Left renal cortex interstitium (tissue), 4 donors: ENCODE results near the gene SORCS3. TPM values are rescaled to one million over a fixed set of nuclear protein-coding genes. Genes with fewer than 3 reads are reported as not detected.

Experiments used
- DNase-seq, 4 donors: peaks; one replicate each; pipeline ENCODE4 v3.0.0-alpha.2; 2013; ENCODE audit warnings: low read depth in 4 of 4, low spot score in 2 of 4, missing footprints in 1 of 4
- polyA plus RNA-seq, 4 donors: library from polyadenylated mRNA; unstranded; fragments of 120-200 nt; gene quantifications; one replicate each; pipeline ENCODE4 v1.2.1, GENCODE V29; 2013; ENCODE audit not compliant: insufficient read length in 4 of 4

The SORCS3 gene
- polyA plus RNA-seq, 4 donors, result 2.8 to 4.5 (median 3.8) TPM

GRCh38 chr10:105210546-105210945, 569.5 kb downstream of the SORCS3 start:
- no peak for DNase-seq

GRCh38 chr10:105237685-105238084, 596.6 kb downstream of the SORCS3 start:
- DNase-seq, result no peak

- no peak for DNase-seq
These were observed 598.5 kb downstream of the SORCS3 start for GRCh38 chr10:105239311-105240219.

- no peak for DNase-seq
These were observed 600.2 kb downstream of the SORCS3 start for GRCh38 chr10:105241254-105241653.

GRCh38 chr10:105243381-105243780, 602.3 kb downstream of the SORCS3 start:
- DNase-seq, result no peak

- DNase-seq, result no peak
These were observed 602.7 kb downstream of the SORCS3 start for GRCh38 chr10:105243825-105244224.

- DNase-seq, result no peak
These were observed 606.9 kb downstream of the SORCS3 start for GRCh38 chr10:105247831-105248499.

- DNase-seq, result no peak
These were observed 611.8 kb downstream of the SORCS3 start for GRCh38 chr10:105252911-105253310.

GRCh38 chr10:105253515-105254212, 612.6 kb downstream of the SORCS3 start:
- DNase-seq, result no peak

- DNase-seq, result no peak
These were observed 617.1 kb downstream of the SORCS3 start for GRCh38 chr10:105258036-105258673.

GRCh38 chr10:105258674-105259065, 617.6 kb downstream of the SORCS3 start:
- DNase-seq, result no peak

- no peak for DNase-seq
These were observed 618.1 kb downstream of the SORCS3 start for GRCh38 chr10:105259201-105259600.

GRCh38 chr10:105262666-105263065, 621.6 kb downstream of the SORCS3 start:
- DNase-seq, result no peak

- no peak for DNase-seq
These were observed 626.0 kb downstream of the SORCS3 start for GRCh38 chr10:105266966-105267539.

GRCh38 chr10:105268961-105269360, 627.9 kb downstream of the SORCS3 start:
- no peak for DNase-seq

GRCh38 chr10:105269689-105270088, 628.6 kb downstream of the SORCS3 start:
- DNase-seq, result no peak

GRCh38 chr10:105274556-105275070, 633.5 kb downstream of the SORCS3 start:
- no peak for DNase-seq

- no peak for DNase-seq
These were observed 637.3 kb downstream of the SORCS3 start for GRCh38 chr10:105278439-105278838.

GRCh38 chr10:105279101-105279500, 638.0 kb downstream of the SORCS3 start:
- DNase-seq, result no peak

- no peak for DNase-seq
These were observed 639.8 kb downstream of the SORCS3 start for GRCh38 chr10:105280895-105281294.
